H1 (cell line): ENCODE data around the gene ZIC1. TPM values are rescaled to one million over a fixed set of nuclear protein-coding genes. Genes with fewer than 3 reads are reported as not detected.

Experiments
- CBX5 ChIP-seq: fragments of 300-800, 300-1000 bp; sonication (generic); IDR thresholded peaks from 2 replicates; pipeline ENCODE4 v1.7.1; 2016; ENCODE audit warnings: antibody characterized with exemption, low read length, low read depth
- CEBPB ChIP-seq: IDR thresholded peaks from 2 replicates; pipeline ENCODE4 v1.6.1; 2012; ENCODE audit warnings: low read depth, low read length
- CHD2 ChIP-seq: IDR thresholded peaks from 2 replicates; pipeline ENCODE4 v1.6.1; 2012; ENCODE audit warnings: low read length, improper control_type of control experiment
- EZH2 ChIP-seq: fragments of 200-600 bp; sonication (generic); IDR thresholded peaks from 2 replicates; pipeline ENCODE4 v1.7.1; 2012; ENCODE audit warnings: low read depth, mild to moderate bottlenecking, moderate library complexity, low read length, inconsistent platforms; ENCODE audit not compliant: severe bottlenecking
- HDAC2 ChIP-seq, 2 experiments: fragments of 300-600 bp in 1 of 2; sonication (generic) in 1 of 2; IDR thresholded peaks; 2 replicates each; pipeline ENCODE4 v1.6.1; 2011 to 2012; ENCODE audit warnings: low read depth in 2 of 2, low read length in 2 of 2, mild to moderate bottlenecking in 2 of 2, moderate library complexity in 2 of 2, borderline replicate concordance in 1 of 2, inconsistent platforms in 1 of 2
- KDM5A ChIP-seq: fragments of 200-600 bp; IDR thresholded peaks from 2 replicates; pipeline ENCODE4 v1.7.1; 2012; ENCODE audit warnings: mild to moderate bottlenecking, low read length, inconsistent platforms, mixed read lengths
- MAX ChIP-seq: IDR thresholded peaks from 2 replicates; pipeline ENCODE4 v1.6.1; 2012; ENCODE audit warnings: inconsistent platforms
- NANOG ChIP-seq: IDR thresholded peaks from 2 replicates; pipeline ENCODE4 v1.6.1; 2011; ENCODE audit warnings: low read length, low read depth, mild to moderate bottlenecking, inconsistent platforms; ENCODE audit not compliant: insufficient read depth, poor library complexity, severe bottlenecking
- NRF1 ChIP-seq: IDR thresholded peaks from 2 replicates; pipeline ENCODE4 v1.6.1; 2011; ENCODE audit warnings: mild to moderate bottlenecking, low read depth, low read length, improper control_type of control experiment
- POU5F1 ChIP-seq: IDR thresholded peaks from 2 replicates; pipeline ENCODE4 v1.6.1; 2011; ENCODE audit warnings: low read depth, mild to moderate bottlenecking, low read length, moderate library complexity
- RAD21 ChIP-seq, 2 experiments: IDR thresholded peaks in 1 of 2; conservative IDR thresholded peaks in 1 of 2; 2 replicates each; pipeline ENCODE4 v1.6.1; 2011; ENCODE audit warnings: low read depth in 2 of 2, low read length in 2 of 2, improper control_type of control experiment in 1 of 2, inconsistent platforms in 1 of 2, mild to moderate bottlenecking in 1 of 2, moderate library complexity in 1 of 2
- RFX5 ChIP-seq: IDR thresholded peaks from 2 replicates; pipeline ENCODE4 v1.6.1; 2011; ENCODE audit warnings: low read depth, low read length, improper control_type of control experiment, borderline replicate concordance
- RXRA ChIP-seq: IDR thresholded peaks from 2 replicates; pipeline ENCODE4 v1.6.1; 2011; ENCODE audit warnings: low read depth, mild to moderate bottlenecking, low read length, moderate library complexity; ENCODE audit not compliant: insufficient read depth
- SAP30 ChIP-seq: fragments of 300-600 bp; sonication (generic); IDR thresholded peaks from 2 replicates; pipeline ENCODE4 v1.7.1; 2012; ENCODE audit warnings: low read length, moderate library complexity, mild to moderate bottlenecking, inconsistent platforms; ENCODE audit not compliant: insufficient read depth, insufficient replicate concordance
- SUZ12 ChIP-seq: fragments of 200-600 bp; sonication (generic); IDR thresholded peaks from 2 replicates; pipeline ENCODE4 v1.6.1; 2012; ENCODE audit warnings: mild to moderate bottlenecking, inconsistent platforms, low read length, moderate library complexity, mixed read lengths
- TAF1 ChIP-seq: IDR thresholded peaks from 2 replicates; pipeline ENCODE4 v1.6.1; 2011; ENCODE audit warnings: mild to moderate bottlenecking, low read depth, low read length
- TBP ChIP-seq: IDR thresholded peaks from 2 replicates; pipeline ENCODE4 v1.6.1; 2011; ENCODE audit warnings: low read depth, low read length, improper control_type of control experiment
- TEAD4 ChIP-seq: IDR thresholded peaks from 2 replicates; pipeline ENCODE4 v1.6.1; 2012; ENCODE audit warnings: low read depth, low read length, inconsistent platforms, mixed read lengths
- USF2 ChIP-seq: IDR thresholded peaks from 2 replicates; pipeline ENCODE4 v1.6.1; 2011; ENCODE audit warnings: low read length, improper control_type of control experiment
- polyA plus RNA-seq, 7 experiments: library from polyadenylated mRNA; depleted of rRNA in 3 of 7; stranded (reverse) in 5 of 7; unstranded in 2 of 7; fragments of >200 nt in 5 of 7; fragments of 200-250 nt in 2 of 7; gene quantifications; 1 replicate in 5 of 7; 2 replicates in 1 of 7; 4 replicates in 1 of 7; pipeline versions ENCODE4 v1.2.1 to v1.2.3, GENCODE V29; 2011 to 2013; ENCODE audit warnings: missing spikeins in 2 of 7, mixed read lengths in 2 of 7
- total RNA-seq: library from RNA; stranded (reverse); fragmentation: NEBNext Ultra II Directional; extraction: Animal tissue kit (Norgen Biotek cat#: 25700); gene quantifications from 2 replicates; pipeline ENCODE4 v1.2.1, GENCODE V29; 2021
- TF ChIP-seq, protein P1 (sequence below): IDR thresholded peaks from 2 replicates; pipeline ENCODE4 v1.6.1; 2012; ENCODE audit warnings: low read length, inconsistent platforms

Gene ZIC1
- total and polyA plus RNA-seq, 2 of the 8 experiments (the other 6 are each of a cell fraction or from before 2014, with no cell fraction given) = 0.80 to 2.2 TPM

DNA sequence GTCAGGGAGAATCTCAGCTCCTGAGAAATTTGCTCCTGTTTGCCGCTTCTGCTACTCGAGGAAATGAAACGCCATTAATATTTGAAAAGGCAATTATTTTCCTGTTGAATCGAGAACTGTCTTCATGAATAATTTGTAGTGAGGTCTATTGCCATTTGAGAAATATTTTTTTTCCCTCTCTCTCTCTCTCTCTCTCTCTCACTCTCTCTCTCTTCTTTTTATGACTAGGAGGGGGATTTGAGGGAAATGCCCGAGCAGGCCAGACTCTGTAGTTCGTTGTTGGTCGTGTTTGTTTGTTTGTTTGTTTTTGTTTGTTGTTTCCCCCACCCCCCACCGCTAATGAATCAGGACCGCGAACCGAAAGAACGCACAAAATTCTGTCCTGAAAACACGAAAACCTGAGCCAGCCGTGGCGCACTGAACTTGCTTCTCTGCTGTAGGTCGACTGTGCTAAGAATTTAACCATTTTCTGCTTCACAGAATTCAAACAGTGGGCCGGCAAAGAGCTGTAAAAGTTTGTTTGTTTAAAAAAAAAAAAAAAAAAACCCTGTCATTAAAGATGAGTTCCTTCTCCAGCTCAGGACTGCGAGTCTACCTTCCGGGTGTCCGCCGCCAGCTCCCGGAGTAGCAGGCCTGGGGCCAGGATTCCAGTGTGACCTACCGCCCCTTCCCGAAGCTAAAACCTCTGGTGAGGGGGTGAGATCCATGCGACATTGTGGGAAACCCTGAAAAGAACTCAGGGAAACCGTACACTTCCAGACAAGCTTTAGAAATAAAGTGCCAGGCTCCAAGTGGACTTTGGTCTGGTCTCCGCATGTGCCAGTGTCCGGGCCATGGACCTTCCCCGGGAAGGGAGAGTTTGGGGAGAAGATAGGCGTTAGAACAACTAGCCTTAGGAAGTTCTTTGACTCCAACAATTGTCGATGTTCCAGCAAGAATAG, 15.0 kb upstream of the ZIC1 start (continued):
- TF ChIP-seq EZH2 = peak; percentile 79
- no peak for TF ChIP-seq RFX5
- TF ChIP-seq SAP30 = no peak
- TF ChIP-seq, protein P1, sequence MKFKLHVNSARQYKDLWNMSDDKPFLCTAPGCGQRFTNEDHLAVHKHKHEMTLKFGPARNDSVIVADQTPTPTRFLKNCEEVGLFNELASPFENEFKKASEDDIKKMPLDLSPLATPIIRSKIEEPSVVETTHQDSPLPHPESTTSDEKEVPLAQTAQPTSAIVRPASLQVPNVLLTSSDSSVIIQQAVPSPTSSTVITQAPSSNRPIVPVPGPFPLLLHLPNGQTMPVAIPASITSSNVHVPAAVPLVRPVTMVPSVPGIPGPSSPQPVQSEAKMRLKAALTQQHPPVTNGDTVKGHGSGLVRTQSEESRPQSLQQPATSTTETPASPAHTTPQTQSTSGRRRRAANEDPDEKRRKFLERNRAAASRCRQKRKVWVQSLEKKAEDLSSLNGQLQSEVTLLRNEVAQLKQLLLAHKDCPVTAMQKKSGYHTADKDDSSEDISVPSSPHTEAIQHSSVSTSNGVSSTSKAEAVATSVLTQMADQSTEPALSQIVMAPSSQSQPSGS = no peak
- no peak for TF ChIP-seq CHD2
- no peak for TF ChIP-seq NANOG
- TF ChIP-seq RAD21 (IDR thresholded peaks at IDR 0.05 in 1 of 2, conservative IDR thresholded peaks at IDR 0.05 in 1 of 2; ENCODE audit: low read depth in 2 of 2, low read length in 2 of 2) = no peak
- peak; percentile 89 for TF ChIP-seq SUZ12
- TF ChIP-seq CEBPB = no peak
- TF ChIP-seq TAF1 = no peak
- no peak for TF ChIP-seq KDM5A
- TF ChIP-seq TBP = no peak
- TF ChIP-seq POU5F1 = no peak
- no peak for TF ChIP-seq HDAC2 (IDR thresholded peaks at IDR 0.05; ENCODE audit: borderline replicate concordance in 1 of 2, low read depth in 2 of 2, low read length in 2 of 2)
- TF ChIP-seq CBX5 = no peak
- TF ChIP-seq TEAD4 = no peak
- TF ChIP-seq RXRA = no peak
- no peak for TF ChIP-seq USF2
- TF ChIP-seq MAX = no peak
- TF ChIP-seq NRF1 = no peak
